Measurements from ENCODE around the gene TMED5.

- TF ChIP-seq GATA3 (IDR thresholded peaks at IDR 0.05; ENCODE audit: low read depth, low read length) (no peak), GATA2 (IDR thresholded peaks at IDR 0.05; ENCODE audit: low read depth, low read length) (no peak)
Measured at GRCh38 chr1:93205892-93206566, 25.8 kb upstream of the TMED5 start.

Measured in SH-SY5Y (cell line).